GM12865 (cell line): ENCODE measurements around the gene ADAMTS10.

Experiments
- DNase-seq: peaks from one replicate; pipeline ENCODE4 v3.0.0; 2010; ENCODE audit warnings: low read depth
- H3K4me3 ChIP-seq: 2 replicates; pipeline ENCODE4 v1.5.1; 2011; ENCODE audit warnings: mild to moderate bottlenecking, low read depth, low read length, control low read depth
- CTCF ChIP-seq: IDR thresholded peaks from 2 replicates; pipeline ENCODE4 v1.5.1; 2011; ENCODE audit warnings: low read length, control low read depth, low read depth, inconsistent platforms; ENCODE audit not compliant: insufficient read depth; ENCODE audit errors: missing control alignments

The ADAMTS10 gene

GRCh38 chr19:8537099-8537498, 73.4 kb downstream of the ADAMTS10 start:
- H3K4me3 ChIP-seq = no peak overlapping the region
- DNase-seq = no peak
- TF ChIP-seq CTCF = no peak

- no peak for DNase-seq
- no peak for TF ChIP-seq CTCF
- H3K4me3 ChIP-seq = no peak overlapping the region
These were observed 74.2 kb downstream of the ADAMTS10 start for GRCh38 chr19:8536282-8536681.

- no peak for DNase-seq
- no peak for TF ChIP-seq CTCF
- no peak overlapping the region for H3K4me3 ChIP-seq
These were observed 78.3 kb downstream of the ADAMTS10 start for GRCh38 chr19:8532225-8532624.

GRCh38 chr19:8531470-8531869, 79.0 kb downstream of the ADAMTS10 start:
- no peak for DNase-seq
- H3K4me3 ChIP-seq = no peak overlapping the region

More at GRCh38 chr19:8531470-8531869, 79.0 kb downstream of the ADAMTS10 start:
- TF ChIP-seq CTCF = no peak
